ENCODE results near the gene RXFP2.

RXFP2 gene

GRCh38 chr13:31767175-31767900 is 28.0 kb downstream of the RXFP2 start:
- Histone ChIP-seq H3K4me1 (ENCODE audit: insufficient read depth, low read length) (no peaks in the 10 kb centered on the region), H3K27ac (ENCODE audit: low read depth, low read length) (no peak overlapping the region), H3K36me3 (ENCODE audit: insufficient read depth, low read length) (no peaks in the 10 kb centered on the region), H3K27me3 (ENCODE audit: control insufficient read depth in 1 of 2, insufficient read depth in 2 of 2, low read length in 2 of 2) (no peaks in the 10 kb centered on the region), H3K4me3 (ENCODE audit: low read depth in 1 of 2, low read length in 2 of 2) (no peak overlapping the region), H3K9ac (ENCODE audit: low read length) (no peak overlapping the region), H3K9me3 (ENCODE audit: low read length) (no peaks in the 10 kb centered on the region)

- Histone ChIP-seq H3K27me3 (ENCODE audit: control insufficient read depth in 1 of 2, insufficient read depth in 2 of 2, low read length in 2 of 2) (no peaks in the 10 kb centered on the region), H3K9me3 (ENCODE audit: low read length) (no peaks in the 10 kb centered on the region), H3K4me1 (ENCODE audit: insufficient read depth, low read length) (no peaks in the 10 kb centered on the region), H3K27ac (ENCODE audit: low read depth, low read length) (no peak overlapping the region), H3K36me3 (ENCODE audit: insufficient read depth, low read length) (no peaks in the 10 kb centered on the region), H3K4me3 (ENCODE audit: low read depth in 1 of 2, low read length in 2 of 2) (no peak overlapping the region), H3K9ac (ENCODE audit: low read length) (no peak overlapping the region)
Observed at GRCh38 chr13:31768351-31768750, 29.0 kb downstream of the RXFP2 start.

- no peak overlapping the region for H3K27ac ChIP-seq (ENCODE audit: low read depth, low read length)
- no peaks in the 10 kb centered on the region for H3K36me3 ChIP-seq (ENCODE audit: insufficient read depth, low read length)
- no peak overlapping the region for H3K4me3 ChIP-seq (ENCODE audit: low read depth in 1 of 2, low read length in 2 of 2)
- H3K9me3 ChIP-seq (ENCODE audit: low read length), result no peaks in the 10 kb centered on the region
- H3K27me3 ChIP-seq (ENCODE audit: control insufficient read depth in 1 of 2, insufficient read depth in 2 of 2, low read length in 2 of 2), result no peaks in the 10 kb centered on the region
- H3K4me1 ChIP-seq (ENCODE audit: insufficient read depth, low read length), result no peaks in the 10 kb centered on the region
- no peak overlapping the region for H3K9ac ChIP-seq (ENCODE audit: low read length)
Observed at GRCh38 chr13:31769575-31769974, 30.2 kb downstream of the RXFP2 start.

- no peak overlapping the region for H3K27ac ChIP-seq (ENCODE audit: low read depth, low read length)
- no peaks in the 10 kb centered on the region for H3K4me1 ChIP-seq (ENCODE audit: insufficient read depth, low read length)
- no peaks in the 10 kb centered on the region for H3K27me3 ChIP-seq (ENCODE audit: control insufficient read depth in 1 of 2, insufficient read depth in 2 of 2, low read length in 2 of 2)
- no peak overlapping the region for H3K4me3 ChIP-seq (ENCODE audit: low read depth in 1 of 2, low read length in 2 of 2)
- H3K36me3 ChIP-seq (ENCODE audit: insufficient read depth, low read length), result no peaks in the 10 kb centered on the region
- no peaks in the 10 kb centered on the region for H3K9me3 ChIP-seq (ENCODE audit: low read length)
- H3K9ac ChIP-seq (ENCODE audit: low read length), result no peak overlapping the region
Observed at GRCh38 chr13:31772231-31772630, 32.9 kb downstream of the RXFP2 start.

GRCh38 chr13:31773538-31773937 is 34.2 kb downstream of the RXFP2 start:
- Histone ChIP-seq H3K27ac (ENCODE audit: low read depth, low read length) (no peak overlapping the region), H3K4me3 (ENCODE audit: low read depth in 1 of 2, low read length in 2 of 2) (no peak overlapping the region), H3K27me3 (ENCODE audit: control insufficient read depth in 1 of 2, insufficient read depth in 2 of 2, low read length in 2 of 2) (no peaks in the 10 kb centered on the region), H3K9ac (ENCODE audit: low read length) (no peak overlapping the region), H3K4me1 (ENCODE audit: insufficient read depth, low read length) (no peaks in the 10 kb centered on the region), H3K36me3 (ENCODE audit: insufficient read depth, low read length) (no peaks in the 10 kb centered on the region), H3K9me3 (ENCODE audit: low read length) (no peaks in the 10 kb centered on the region)

GRCh38 chr13:31774186-31774750 is 34.9 kb downstream of the RXFP2 start:
- H3K9me3 ChIP-seq (ENCODE audit: low read length), result no peaks in the 10 kb centered on the region

GRCh38 chr13:31775148-31775547 is 35.8 kb downstream of the RXFP2 start:
- Histone ChIP-seq H3K4me1 (ENCODE audit: insufficient read depth, low read length) (no peaks in the 10 kb centered on the region), H3K27me3 (ENCODE audit: control insufficient read depth in 1 of 2, insufficient read depth in 2 of 2, low read length in 2 of 2) (no peaks in the 10 kb centered on the region), H3K27ac (ENCODE audit: low read depth, low read length) (no peak overlapping the region)

More at GRCh38 chr13:31774186-31774750, 34.9 kb downstream of the RXFP2 start:
- Histone ChIP-seq H3K9ac (ENCODE audit: low read length) (no peak overlapping the region), H3K36me3 (ENCODE audit: insufficient read depth, low read length) (no peaks in the 10 kb centered on the region), H3K4me1 (ENCODE audit: insufficient read depth, low read length) (no peaks in the 10 kb centered on the region), H3K27me3 (ENCODE audit: control insufficient read depth in 1 of 2, insufficient read depth in 2 of 2, low read length in 2 of 2) (no peaks in the 10 kb centered on the region), H3K4me3 (ENCODE audit: low read depth in 1 of 2, low read length in 2 of 2) (no peak overlapping the region), H3K27ac (ENCODE audit: low read depth, low read length) (no peak overlapping the region)

GRCh38 chr13:31775686-31776085 is 36.4 kb downstream of the RXFP2 start:
- H3K27ac ChIP-seq (ENCODE audit: low read depth, low read length), result no peak overlapping the region
- no peaks in the 10 kb centered on the region for H3K27me3 ChIP-seq (ENCODE audit: control insufficient read depth in 1 of 2, insufficient read depth in 2 of 2, low read length in 2 of 2)
- no peaks in the 10 kb centered on the region for H3K9me3 ChIP-seq (ENCODE audit: low read length)
- H3K4me3 ChIP-seq (ENCODE audit: low read depth in 1 of 2, low read length in 2 of 2), result no peak overlapping the region
- no peaks in the 10 kb centered on the region for H3K4me1 ChIP-seq (ENCODE audit: insufficient read depth, low read length)
- no peak overlapping the region for H3K9ac ChIP-seq (ENCODE audit: low read length)
- H3K36me3 ChIP-seq (ENCODE audit: insufficient read depth, low read length), result no peaks in the 10 kb centered on the region

More at GRCh38 chr13:31775148-31775547, 35.8 kb downstream of the RXFP2 start:
- no peak overlapping the region for H3K9ac ChIP-seq (ENCODE audit: low read length)
- H3K9me3 ChIP-seq (ENCODE audit: low read length), result no peaks in the 10 kb centered on the region
- H3K4me3 ChIP-seq (ENCODE audit: low read depth in 1 of 2, low read length in 2 of 2), result no peak overlapping the region
- no peaks in the 10 kb centered on the region for H3K36me3 ChIP-seq (ENCODE audit: insufficient read depth, low read length)

- no peak overlapping the region for H3K9ac ChIP-seq (ENCODE audit: low read length)
- no peaks in the 10 kb centered on the region for H3K27me3 ChIP-seq (ENCODE audit: control insufficient read depth in 1 of 2, insufficient read depth in 2 of 2, low read length in 2 of 2)
- H3K36me3 ChIP-seq (ENCODE audit: insufficient read depth, low read length), result no peaks in the 10 kb centered on the region
- no peaks in the 10 kb centered on the region for H3K4me1 ChIP-seq (ENCODE audit: insufficient read depth, low read length)
- H3K27ac ChIP-seq (ENCODE audit: low read depth, low read length), result no peak overlapping the region
- no peak overlapping the region for H3K4me3 ChIP-seq (ENCODE audit: low read depth in 1 of 2, low read length in 2 of 2)
- H3K9me3 ChIP-seq (ENCODE audit: low read length), result no peaks in the 10 kb centered on the region
Observed at GRCh38 chr13:31781064-31781463, 41.7 kb downstream of the RXFP2 start.

- H3K4me1 ChIP-seq (ENCODE audit: insufficient read depth, low read length), result no peaks in the 10 kb centered on the region
- no peaks in the 10 kb centered on the region for H3K27me3 ChIP-seq (ENCODE audit: control insufficient read depth in 1 of 2, insufficient read depth in 2 of 2, low read length in 2 of 2)
- no peak overlapping the region for H3K4me3 ChIP-seq (ENCODE audit: low read depth in 1 of 2, low read length in 2 of 2)
- no peak overlapping the region for H3K9ac ChIP-seq (ENCODE audit: low read length)
- no peak overlapping the region for H3K27ac ChIP-seq (ENCODE audit: low read depth, low read length)
- H3K9me3 ChIP-seq (ENCODE audit: low read length), result no peaks in the 10 kb centered on the region
- no peaks in the 10 kb centered on the region for H3K36me3 ChIP-seq (ENCODE audit: insufficient read depth, low read length)
Observed at GRCh38 chr13:31786011-31786410, 46.7 kb downstream of the RXFP2 start.

GRCh38 chr13:31790992-31791391 is 51.7 kb downstream of the RXFP2 start:
- no peak overlapping the region for H3K27ac ChIP-seq (ENCODE audit: low read depth, low read length)
- no peaks in the 10 kb centered on the region for H3K27me3 ChIP-seq (ENCODE audit: control insufficient read depth in 1 of 2, insufficient read depth in 2 of 2, low read length in 2 of 2)
- H3K4me1 ChIP-seq (ENCODE audit: insufficient read depth, low read length), result no peaks in the 10 kb centered on the region
- no peaks in the 10 kb centered on the region for H3K36me3 ChIP-seq (ENCODE audit: insufficient read depth, low read length)
- H3K4me3 ChIP-seq (ENCODE audit: low read depth in 1 of 2, low read length in 2 of 2), result no peak overlapping the region
- no peaks in the 10 kb centered on the region for H3K9me3 ChIP-seq (ENCODE audit: low read length)
- H3K9ac ChIP-seq (ENCODE audit: low read length), result no peak overlapping the region

- Histone ChIP-seq H3K9me3 (ENCODE audit: low read length) (no peaks in the 10 kb centered on the region), H3K9ac (ENCODE audit: low read length) (no peak overlapping the region), H3K27ac (ENCODE audit: low read depth, low read length) (no peak overlapping the region), H3K36me3 (ENCODE audit: insufficient read depth, low read length) (no peaks in the 10 kb centered on the region), H3K4me1 (ENCODE audit: insufficient read depth, low read length) (no peaks in the 10 kb centered on the region), H3K4me3 (ENCODE audit: low read depth in 1 of 2, low read length in 2 of 2) (no peak overlapping the region), H3K27me3 (ENCODE audit: control insufficient read depth in 1 of 2, insufficient read depth in 2 of 2, low read length in 2 of 2) (no peaks in the 10 kb centered on the region)
Observed at GRCh38 chr13:31793246-31793645, 53.9 kb downstream of the RXFP2 start.

All from muscle layer of colon (tissue), 2 donors.